LoVo (cell line): ENCODE data around the gene SIRT7.

Experiments used
- DNase-seq: peaks from one replicate; pipeline ENCODE4 v3.0.0-alpha.2; 2016; ENCODE audit warnings: low spot score

SIRT7 gene

DNA sequence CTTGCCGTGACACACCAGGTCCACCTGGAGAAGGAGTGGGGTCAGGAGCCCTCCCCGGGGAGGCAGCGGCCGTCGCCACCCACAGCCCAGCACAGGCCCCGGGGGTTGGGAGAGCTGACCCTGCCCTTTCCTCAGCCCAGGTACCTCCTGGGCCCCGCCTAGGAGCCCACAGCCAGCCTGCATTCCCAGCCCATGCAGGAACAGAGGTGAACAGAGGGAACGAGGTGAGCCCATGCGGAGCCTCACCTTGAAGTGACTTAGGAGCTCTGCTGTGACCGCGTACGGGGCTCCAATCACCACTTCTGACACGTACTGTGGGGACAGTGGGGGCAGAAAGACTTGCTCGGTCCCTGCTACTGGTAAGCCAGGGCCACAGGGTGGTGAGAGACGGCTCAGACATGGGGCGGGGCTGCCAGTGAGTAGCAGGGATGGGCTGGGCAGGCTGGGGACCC, 12.5 kb downstream of the SIRT7 start:
- no peak for DNase-seq

DNA sequence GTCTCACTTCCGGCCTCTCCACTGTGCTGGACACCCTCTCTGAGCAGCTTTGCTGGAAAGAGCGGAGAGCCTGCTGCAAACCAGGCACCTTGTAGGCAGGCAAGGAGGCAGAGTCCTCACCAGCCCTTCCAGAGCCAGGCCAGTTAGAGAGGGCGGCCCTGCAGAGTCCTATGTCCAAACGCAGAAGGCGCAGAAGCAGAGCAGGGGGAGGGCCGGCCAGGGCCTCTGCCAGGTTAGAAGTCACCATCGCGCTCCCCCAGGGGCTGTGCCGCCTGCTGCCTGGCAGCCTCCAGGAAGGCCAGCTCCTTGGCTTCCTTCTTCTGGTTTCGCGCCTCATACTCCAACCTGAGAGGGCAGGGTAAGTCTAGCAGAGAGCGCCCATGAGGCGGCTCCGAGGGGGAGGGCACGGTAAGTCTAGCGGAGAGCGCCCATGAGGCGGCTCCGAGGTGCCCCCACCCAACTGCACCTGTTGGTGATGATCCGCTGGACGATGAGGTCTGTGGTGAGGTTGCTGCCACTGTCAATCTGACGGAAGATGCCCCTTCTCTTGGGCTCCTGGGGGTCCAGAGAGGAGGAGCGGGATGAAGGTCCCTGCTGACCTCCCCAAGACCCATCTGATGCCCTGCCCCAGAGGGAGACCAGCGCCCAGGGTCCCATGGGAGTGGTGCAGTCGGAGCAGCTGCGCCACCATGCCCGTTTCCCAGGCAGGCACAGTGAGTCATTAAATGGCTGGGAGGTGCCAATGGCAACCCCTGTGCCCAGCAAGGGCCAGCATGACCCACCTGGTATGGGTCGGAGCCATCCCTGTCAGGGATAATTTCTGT, 13.2 kb downstream of the SIRT7 start:
- no peak for DNase-seq

DNA sequence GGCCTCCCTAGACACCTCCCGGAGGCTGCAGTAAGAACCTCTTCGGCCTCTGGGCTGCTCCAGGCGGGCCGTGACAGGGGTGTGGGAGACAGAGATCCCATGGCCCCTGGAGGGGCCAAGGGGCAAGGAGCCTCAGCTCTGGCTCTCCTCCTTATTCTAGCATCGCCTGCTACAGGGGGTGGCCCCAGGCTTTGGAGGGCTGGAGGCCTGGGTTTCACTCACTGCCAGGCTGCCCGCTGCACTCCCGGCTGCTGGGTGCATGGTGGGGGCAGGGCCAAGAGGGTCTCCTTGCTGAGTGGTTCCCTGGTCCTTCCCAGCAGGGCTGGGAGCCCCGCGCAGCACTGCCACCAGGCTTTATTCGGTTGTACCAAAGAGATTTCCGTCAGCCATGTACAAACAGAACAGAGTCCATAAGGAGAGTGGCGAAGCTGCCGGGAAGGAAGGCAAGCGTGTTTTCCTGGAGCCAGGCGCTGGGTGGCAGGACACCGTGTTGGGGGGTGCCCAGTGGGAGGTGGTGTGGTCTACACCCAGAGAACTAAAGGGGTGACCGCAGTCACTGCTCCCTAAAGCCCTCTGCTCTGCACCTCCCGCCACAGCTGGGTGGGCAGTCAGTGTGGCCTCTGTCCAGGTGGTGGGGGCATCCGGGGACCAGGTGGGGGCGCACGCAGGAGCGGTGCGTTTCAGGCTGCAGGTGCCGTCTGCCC, 13.9 kb downstream of the SIRT7 start:
- DNase-seq, result no peak

DNA sequence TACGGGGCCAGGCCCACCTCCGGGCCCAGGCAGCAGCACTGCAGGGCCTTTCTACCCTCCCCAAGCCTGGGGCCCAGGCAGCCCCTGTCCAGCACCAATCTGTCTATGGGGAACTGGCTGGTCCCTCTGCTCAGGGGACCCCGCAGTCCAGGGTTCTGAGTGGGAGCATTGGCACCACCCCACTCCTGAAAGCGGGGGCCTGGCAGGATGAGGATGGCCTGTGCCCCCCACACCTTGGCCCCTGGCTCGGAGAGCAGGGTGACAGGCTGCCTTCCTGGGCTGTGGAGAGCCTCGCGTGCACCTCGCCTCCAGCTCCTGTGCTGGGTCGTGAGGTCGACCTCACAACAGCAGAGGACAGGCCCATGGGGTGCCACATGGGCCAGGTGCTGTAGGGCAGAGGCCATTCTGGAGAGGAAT, 14.6 kb downstream of the SIRT7 start:
- no peak for DNase-seq

DNA sequence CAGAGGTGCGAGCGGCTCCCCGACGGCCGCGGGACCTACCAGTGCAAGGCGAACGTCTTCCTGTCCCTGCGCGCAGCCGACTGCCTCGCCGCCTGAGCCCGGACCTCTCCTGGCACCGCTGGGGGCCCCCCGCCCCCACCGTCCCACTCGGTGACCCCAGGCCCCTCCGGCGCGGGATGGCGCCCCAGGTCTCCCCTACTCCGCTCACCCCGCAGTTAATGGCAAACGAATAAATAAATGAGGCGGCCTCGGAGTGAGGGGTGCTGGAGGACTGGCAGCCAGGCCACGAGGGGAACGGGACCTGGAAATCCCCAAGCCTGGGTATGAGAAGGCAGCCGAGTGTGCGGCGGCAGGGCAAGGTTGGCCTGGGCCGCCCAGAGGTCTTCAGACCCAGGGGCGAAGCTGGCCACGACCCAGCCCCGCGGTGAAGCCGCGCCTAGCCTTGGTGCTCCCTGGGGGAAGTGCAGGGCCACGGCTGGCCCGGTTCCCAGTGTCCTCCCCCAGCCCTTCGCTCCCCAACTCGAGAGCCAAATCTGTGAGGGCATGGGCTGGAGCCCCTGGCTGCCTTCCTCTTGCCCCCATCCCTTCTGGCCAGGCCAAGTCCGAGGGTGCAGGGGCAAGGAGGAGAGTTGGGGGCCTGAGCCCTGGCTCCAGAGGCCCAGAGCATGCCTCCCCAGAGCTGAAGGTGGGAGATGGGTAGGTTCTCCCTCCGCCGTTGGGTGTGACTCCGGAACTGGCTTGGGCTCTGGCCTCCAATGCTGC, 15.1 kb downstream of the SIRT7 start:
- DNase-seq, result no peak

DNA sequence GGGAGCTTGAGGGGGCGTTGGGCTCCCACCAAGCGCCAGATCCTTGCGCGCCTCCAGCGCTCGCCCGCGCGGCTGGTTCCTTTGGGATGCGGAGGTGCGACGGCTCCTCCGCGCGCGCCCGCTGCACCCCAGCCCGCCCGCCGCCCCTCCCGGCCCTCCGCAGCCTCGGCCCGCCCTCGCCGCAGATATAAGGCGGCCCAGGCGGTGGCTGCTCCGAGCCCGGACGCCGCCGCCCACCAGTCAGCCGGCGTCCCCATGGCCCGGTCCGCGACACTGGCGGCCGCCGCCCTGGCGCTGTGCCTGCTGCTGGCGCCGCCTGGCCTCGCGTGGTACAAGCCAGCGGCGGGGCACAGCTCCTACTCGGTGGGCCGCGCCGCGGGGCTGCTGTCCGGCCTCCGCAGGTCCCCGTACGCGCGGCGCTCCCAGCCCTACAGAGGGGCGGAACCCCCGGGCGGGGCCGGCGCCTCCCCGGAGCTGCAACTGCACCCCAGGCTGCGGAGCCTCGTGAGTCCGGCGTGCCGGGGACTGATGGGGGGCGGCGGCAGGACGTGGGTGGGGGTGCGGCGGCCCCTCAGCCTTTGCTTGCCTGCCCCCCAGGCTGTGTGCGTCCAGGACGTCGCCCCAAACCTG, 15.8 kb downstream of the SIRT7 start, which contains the start of gene NPB:
Gene NPB, plus strand, starts transcription at position 216 of the 630 bp plus-strand sequence. Its CDS starts 40 bp downstream, at position 256.
- DNase-seq, result no peak

DNA sequence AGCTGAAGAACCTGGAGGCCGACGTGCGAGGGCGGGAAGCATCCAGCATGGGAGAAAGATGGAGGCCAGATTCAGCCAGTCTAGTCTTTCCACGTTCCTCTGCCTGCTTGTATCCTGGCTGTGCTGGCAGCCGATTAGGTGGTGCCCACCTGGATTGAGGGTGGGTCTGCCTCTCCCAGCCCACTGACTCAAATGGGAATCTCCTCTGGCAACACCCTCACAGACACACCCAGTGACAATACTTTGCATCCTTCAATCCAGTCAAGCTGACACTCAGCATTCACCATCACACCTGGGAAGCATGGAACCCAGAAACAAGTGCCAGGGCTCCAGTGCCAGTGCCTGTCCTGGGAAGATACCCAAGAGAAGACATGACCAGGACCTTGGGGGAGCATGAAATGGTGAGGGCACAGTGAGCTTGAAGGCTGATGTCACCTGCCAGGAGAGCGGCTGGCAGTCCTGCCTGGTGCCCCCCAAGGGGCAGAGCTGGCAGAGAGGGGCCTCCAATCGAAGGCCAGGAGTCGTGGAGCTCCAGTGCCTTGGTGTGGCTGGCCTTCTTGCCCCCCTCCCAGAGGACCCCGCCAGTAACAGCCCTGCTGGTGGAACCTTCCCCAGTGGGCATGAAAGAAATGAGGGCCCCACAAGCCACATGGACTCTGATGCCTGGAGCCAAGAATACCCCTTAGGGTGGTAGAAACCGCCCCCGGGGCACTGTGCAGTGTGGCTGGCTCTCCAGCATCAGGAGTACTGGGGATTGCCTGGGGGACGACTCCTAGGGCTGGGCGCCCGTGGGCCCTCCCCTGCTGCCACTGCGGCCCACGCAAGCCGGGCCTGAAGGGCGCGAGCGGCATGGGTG, 16.6 kb downstream of the SIRT7 start:
- DNase-seq, result no peak

DNA sequence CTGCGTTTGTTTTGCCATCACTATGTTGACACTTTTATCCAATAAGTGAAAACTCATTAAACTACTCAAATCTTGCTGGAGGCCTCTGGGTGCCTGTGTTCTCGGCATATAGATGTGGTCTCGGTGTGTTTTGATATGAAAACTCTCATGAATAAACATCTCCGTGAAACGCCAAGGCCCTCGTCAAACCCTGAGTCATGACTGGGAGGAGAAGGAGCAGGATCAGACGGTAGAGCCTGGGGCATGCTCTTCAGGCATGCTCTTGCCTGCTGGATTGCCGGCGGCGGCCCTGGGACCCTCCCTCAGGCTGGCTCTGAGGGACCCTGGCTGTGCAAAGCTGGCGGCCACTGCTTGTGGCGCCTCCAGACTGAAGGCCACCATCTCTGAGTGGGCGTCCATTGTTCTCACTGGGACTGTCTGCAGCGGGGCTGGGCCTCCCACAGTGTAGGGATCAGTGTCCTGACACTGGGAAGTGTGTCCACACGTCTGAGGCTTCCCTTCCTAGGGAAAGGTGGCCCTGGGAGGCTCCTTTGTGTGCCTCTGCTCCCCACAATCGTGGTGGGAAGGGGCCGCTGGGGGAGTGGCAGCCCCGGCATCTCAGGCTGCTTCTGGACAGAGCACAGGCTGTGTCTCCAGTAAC, 17.7 kb downstream of the SIRT7 start:
- no peak for DNase-seq

DNA sequence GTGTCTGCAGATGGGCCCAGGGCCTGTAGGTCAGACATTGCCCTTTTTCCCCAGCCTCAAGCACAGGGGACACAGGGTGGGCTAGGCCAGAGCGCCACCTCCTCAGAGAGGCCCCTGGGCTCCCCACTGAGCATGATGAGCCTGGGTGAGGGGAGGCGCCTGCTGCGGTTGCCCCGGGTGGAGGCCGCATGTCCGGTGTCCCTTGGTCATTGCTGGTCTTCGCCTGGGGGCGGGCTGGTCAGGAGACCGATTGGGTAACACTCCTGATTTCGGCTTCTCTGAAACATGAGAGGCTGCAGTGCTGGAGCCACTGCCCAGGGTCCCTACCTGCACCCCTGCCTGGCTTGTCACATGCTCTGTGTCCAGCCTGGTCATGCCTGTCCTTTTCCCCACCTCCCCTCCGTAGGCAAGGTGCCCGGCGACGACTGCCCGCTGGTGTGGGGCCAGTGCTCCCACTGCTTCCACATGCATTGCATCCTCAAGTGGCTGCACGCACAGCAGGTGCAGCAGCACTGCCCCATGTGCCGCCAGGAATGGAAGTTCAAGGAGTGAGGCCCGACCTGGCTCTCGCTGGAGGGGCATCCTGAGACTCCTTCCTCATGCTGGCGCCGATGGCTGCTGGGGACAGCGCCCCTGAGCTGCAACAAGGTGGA, 18.3 kb downstream of the SIRT7 start:
- DNase-seq, result no peak

DNA sequence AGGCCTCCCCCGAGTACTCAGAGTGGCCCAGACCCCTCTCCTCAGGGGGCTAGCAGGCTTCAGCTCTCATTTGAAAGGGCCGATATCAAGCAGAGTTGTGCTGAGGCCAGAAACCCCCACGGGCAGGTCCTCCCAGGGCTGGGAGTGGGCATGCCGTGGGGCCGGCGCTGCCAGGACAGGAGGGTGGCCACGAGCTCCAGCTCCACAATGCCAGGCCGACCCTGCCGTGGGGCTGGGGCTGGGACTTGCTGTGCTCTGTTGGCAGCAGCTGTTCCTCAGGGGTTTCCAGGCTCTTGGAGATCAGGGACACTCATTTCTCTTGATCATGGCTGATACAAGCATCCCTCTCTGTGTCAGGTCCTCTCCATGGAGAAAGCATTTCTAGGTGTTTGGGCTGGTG, 19.1 kb downstream of the SIRT7 start:
- no peak for DNase-seq

DNA sequence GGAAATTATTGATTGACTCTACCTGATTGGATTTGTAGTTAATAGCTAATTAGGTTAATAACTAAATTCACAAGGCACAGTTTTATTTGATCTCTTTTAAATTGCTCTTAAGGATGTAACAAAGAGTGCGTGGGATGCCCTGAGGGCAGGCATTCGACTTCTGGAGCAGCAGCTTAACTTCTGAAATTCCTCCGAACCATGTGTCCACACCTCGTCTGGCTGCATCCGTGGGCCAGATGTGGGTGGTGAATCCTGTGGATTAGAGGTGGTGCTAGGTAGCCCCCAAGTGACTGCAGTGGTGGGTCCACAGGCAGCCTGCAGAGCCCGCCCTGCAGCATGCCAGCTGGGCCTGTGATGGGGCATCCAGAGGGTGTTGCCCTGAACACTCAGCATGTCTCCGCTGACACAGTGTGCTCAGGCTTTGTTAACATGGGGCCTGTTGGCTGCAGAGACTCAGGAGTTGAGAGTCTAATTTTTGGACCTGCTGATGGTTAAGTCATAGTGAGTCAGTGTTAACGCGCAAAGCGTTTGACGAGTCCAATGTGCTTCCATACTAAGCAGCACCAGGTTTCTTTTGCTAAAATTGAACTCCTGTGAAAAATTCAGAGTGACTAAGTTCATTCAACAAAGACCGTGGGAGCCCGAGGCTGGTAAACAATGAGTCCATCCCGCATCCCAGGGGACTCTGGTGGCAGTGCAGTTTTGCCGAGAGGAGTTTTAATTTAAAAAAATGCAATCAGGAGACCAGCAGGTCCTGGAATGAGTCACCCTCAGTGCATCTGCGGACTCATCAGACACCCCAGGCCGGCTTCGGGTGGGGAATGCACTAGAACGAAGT, 19.7 kb downstream of the SIRT7 start:
- no peak for DNase-seq

DNA sequence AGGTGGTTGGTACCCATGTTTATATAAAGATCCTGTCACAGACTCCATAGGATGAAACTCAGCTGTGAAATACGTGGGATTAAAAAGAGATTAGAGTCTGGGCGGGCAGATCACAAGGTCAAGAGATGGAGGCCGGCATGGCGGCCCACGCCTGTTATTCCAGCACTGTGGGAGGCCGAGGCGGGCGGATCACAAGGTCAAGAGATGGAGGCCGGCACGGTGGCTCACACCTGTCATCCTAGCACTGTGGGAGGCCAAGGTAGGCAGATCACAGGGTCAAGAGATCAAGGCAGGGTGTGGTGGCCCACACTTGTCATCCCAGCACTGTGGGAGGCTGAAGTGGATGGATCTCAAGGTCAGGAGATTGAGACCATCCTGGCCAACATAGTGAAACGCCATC, 22.6 kb downstream of the SIRT7 start:
- no peak for DNase-seq

DNA sequence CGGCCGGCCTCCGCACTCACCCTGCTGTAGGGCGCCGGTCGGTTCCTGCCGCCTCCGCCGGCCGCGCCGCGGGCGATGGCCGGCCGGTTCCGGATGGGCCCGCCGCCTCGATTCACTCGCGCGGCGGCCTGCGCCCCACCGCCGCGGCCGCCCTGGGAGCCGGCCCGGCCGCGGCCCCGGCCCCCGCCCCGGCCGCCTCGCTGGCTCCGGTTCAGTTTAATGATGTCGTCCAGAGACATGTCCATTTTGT, 26.7 kb downstream of the SIRT7 start:
- no peak for DNase-seq

DNA sequence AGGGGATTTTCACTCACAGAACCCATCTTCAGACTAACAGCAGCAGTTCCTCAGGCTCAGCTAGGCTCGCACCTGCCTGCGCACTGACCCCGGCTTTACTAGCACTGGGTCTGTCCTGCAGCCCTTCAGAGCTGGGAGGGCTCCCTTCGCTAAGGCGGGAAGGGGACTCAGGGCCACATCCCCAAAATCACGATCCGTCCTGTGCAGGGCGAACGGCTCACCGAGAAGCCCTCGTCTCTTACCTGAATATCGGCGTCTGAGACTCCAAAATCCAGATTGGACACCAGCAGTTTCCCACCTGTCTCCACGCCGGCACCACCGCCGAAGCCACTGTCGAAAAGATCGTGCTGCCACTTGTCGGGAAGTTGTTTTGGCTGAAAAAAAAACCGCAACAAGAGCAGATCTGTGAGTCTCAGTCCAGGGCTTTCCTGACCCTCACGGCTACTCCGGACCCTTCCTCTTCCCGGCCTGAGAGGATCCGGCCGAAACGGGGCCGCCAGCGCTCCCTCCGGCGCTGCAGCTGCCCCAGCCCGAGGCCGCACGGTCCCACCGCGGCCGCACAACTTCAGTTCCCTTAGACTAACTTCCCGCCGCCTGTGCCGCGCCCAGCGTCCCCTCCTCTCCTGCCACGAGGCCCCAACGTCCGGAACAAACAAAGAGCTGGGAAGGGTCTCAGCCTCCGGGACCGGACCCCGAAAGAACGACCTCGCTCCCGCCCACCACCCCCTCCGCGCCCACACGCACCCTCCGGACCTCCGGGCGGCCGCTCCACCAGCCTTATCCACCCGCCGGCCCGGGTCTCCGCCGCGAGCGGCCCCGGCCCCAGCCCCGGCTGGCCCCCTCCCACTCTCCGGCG, 27.3 kb downstream of the SIRT7 start:
- no peak for DNase-seq

DNA sequence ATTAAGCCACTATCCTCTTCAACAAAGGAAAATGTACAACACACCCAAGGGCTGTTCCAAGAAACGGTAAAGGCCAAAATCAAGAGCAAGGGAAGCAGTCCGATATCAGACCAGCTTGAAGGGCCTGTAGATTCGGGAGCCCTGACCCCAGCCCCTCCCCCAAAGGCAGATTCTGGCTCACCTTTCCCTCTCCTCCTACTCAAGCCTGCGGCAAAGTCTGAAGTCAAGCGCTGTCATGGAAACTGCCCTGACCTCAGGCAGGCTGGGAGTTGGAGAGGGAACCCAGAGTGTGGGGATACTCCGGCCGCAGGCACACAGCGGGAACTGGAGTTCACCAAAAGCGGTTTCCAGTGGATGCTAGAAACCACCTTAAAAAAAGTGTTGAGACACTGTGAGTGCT, 28.4 kb downstream of the SIRT7 start:
- no peak for DNase-seq

DNA sequence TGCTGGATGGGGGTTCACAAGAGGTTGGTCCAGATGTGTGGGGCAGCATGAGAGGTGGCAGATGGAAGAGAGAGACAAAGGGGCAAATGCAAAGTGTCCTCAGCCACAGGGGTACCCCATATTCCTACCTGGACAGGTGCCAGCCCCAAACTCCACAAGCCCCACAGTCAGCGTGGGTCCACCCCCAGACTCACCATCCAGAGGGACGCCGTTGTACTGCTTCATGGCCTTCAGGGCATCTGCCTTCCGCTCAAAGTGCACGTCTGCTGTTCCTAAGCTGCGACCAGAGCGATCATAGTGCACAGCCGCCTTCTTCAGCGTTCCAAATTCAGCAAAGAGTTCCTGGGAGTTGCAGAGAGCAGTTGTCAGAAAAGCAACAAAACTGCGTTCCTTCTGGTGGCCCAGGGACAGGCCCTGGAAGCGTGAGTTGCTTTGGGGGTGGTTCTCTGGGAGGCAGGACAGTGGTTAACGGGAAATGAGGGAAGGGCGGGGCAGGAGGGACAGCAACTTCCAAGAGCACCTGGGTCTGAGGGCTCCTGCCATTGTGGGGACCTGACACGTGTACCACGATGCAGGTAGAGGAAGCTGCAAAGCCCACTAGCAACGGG, 28.9 kb downstream of the SIRT7 start:
- DNase-seq, result no peak

DNA sequence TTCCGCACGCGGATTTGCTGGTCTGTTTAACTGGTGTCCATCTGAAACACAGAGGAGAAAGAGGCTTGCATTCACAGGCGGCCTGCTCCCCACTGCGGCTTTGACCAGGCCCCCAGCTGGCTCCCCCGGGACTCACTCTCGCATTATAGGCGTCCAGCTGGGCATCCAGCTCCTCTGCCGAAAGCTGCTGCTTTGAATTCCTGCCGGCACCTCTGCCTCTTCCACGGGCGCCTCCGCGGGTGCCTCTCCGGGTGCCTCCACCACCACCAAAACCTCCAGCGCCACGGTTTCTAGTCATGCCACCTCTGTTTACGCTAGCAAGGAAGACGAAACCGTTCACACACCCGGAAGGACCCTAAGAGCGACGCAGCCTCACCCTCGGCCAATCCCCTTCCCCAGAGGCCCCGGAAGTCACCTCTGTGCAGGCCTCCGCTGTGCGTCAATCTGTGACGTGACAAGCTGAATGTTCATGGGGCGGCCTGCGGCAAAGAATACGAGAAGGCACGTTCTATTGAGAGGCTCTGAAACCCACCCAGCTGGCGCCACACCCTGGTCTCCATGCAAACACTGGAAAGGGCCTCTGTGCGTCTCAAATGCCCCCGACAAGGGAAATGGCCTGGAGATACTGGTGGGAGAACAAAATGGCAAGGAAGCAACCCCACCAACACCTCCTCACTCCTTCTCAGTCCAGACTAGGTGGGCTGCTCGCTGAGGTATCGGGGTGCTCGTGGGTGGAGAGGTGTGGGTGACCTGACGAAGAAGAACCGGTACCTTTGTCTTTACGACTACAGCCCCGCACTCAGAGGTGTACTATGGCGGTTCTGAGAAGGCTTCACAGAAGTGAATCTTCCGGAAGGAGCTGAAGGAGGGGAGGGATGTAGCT, 29.6 kb downstream of the SIRT7 start:
- no peak for DNase-seq
